Activated CD4-positive, alpha-beta T cell treated with anti-CD3 and anti-CD28 coated beads, Interleukin-2, amount 10 ng/mL, durations not matched to agents 24 days and 14 days (primary cell): ENCODE measurements around the gene CCSER1. TPM values are rescaled to one million over a fixed set of nuclear protein-coding genes. Genes with fewer than 3 reads are reported as not detected.

Source experiments
- DNase-seq: peaks from one replicate; pipeline ENCODE4 v3.0.0; 2022
- H3K27ac Mint-ChIP-seq: one replicate; pipeline ENCODE4 v1.8.0; 2022; ENCODE audit warnings: mild to moderate bottlenecking, mixed read lengths
- H3K27me3 Mint-ChIP-seq: one replicate; pipeline ENCODE4 v1.8.0; 2022; ENCODE audit warnings: mixed read lengths
- H3K36me3 Mint-ChIP-seq: one replicate; pipeline ENCODE4 v1.8.0; 2022; ENCODE audit warnings: low read depth, mild to moderate bottlenecking, mixed read lengths
- H3K4me1 Mint-ChIP-seq: one replicate; pipeline ENCODE4 v1.8.0; 2021; ENCODE audit warnings: mixed read lengths
- H3K4me3 Mint-ChIP-seq: one replicate; pipeline ENCODE4 v1.8.0; 2022; ENCODE audit warnings: mild to moderate bottlenecking, moderate library complexity, mixed read lengths
- H3K9me3 Mint-ChIP-seq: one replicate; pipeline ENCODE4 v1.8.0; 2021; ENCODE audit warnings: mixed read lengths
- intact Hi-C: fragments of 100-400 bp; cut with micrococcal nuclease; formaldehyde crosslinking; loops from one replicate; pipeline ENCODE4 v1.15.1; 2023
- total RNA-seq: library from RNA; stranded (reverse); gene quantifications from 2 replicates; pipeline ENCODE4 v1.2.3, GENCODE V29; 2022

Gene CCSER1
- not detected in 2 replicates for total RNA-seq

DNA sequence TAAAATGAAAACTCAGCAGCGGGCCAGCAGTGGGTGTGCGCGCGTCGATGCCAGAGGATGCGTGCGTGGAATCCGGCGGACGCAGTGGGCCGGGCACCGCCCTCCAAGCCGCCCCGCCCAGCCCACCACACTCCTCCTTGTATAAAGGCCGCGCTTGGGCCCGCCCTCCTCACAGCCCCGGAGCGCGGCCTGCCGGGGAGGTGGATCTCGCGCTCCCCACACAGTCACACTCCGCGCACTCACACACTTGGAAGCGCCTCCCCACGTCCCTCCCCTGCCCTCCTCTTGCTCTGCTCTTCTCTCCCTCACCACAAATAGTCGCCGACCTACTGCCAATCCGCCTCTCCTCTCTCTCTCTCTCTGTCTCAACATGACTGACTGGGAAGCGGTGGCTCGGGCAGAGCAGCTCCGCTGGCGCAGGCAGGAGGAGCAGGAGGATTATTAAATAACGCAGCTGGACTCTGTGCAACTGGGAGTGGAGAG is at the start of gene CCSER1:
TSS of gene CCSER1 (plus strand) at position 172 of the 483 bp plus-strand sequence.
- H3K4me3 Mint-ChIP-seq = peak within 1 kb of the TSS; percentile 88
- DNase-seq = peak; percentile 62
- peaks cover 9% of the 10 kb centered on the region for H3K4me1 Mint-ChIP-seq
- peaks cover 47% of the 10 kb centered on the region for H3K27me3 Mint-ChIP-seq
- H3K27ac Mint-ChIP-seq = no peak within 1 kb of the TSS
- H3K36me3 Mint-ChIP-seq = peaks cover 2% of the 10 kb centered on the region
- H3K9me3 Mint-ChIP-seq = no peaks in the 10 kb centered on the region
- intact Hi-C loops = no loop called here

DNA sequence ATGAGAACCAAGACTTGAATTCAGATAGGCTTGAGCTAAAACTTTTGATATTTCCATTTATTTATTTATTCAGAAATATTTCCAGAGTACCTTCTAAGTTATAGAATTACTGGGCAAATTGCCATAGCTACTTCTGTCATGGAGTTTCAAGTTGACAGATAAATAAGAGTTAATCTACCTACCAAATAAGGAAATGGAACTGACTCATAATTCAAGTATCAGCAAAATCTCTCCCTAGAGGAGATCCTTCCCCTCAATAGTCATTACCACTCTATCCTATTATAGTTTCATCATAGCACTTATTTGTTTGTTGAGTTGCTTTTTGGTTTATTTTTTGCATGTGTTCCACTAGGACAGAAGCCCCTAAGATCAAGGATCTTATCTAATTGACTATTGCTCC is 48.8 kb upstream of the CCSER1 start:
- no peak overlapping the region for H3K27ac Mint-ChIP-seq
- H3K27me3 Mint-ChIP-seq = peaks cover 3% of the 10 kb centered on the region
- intact Hi-C loops = no loop called here
- H3K4me1 Mint-ChIP-seq = no peaks in the 10 kb centered on the region
- DNase-seq = no peak
- no peaks in the 10 kb centered on the region for H3K9me3 Mint-ChIP-seq
- H3K36me3 Mint-ChIP-seq = no peaks in the 10 kb centered on the region
- no peak overlapping the region for H3K4me3 Mint-ChIP-seq

DNA sequence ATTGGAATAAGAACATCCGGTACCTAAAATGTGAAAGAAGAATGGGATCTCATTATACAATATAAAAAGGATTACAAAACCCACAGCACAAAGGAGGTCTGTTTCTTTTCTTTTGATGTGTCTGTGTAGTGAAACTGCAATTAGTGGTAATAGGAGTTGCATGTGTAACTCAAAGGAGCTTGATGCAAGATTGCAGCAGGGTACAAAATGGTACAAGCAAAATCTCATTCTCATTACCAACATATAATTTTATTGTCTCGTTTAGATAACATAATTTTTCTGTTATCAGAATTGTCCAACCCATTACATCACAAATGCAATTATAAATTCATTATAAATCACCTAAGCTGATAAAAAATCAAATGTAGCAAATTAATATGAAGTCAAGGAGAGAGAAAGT is 47.1 kb upstream of the CCSER1 start:
- peaks cover 2% of the 10 kb centered on the region for H3K27me3 Mint-ChIP-seq
- no peaks in the 10 kb centered on the region for H3K4me1 Mint-ChIP-seq
- no peak overlapping the region for H3K27ac Mint-ChIP-seq
- H3K9me3 Mint-ChIP-seq = no peaks in the 10 kb centered on the region
- DNase-seq = no peak
- intact Hi-C loops = no loop called here
- no peak overlapping the region for H3K4me3 Mint-ChIP-seq
- H3K36me3 Mint-ChIP-seq = no peaks in the 10 kb centered on the region

DNA sequence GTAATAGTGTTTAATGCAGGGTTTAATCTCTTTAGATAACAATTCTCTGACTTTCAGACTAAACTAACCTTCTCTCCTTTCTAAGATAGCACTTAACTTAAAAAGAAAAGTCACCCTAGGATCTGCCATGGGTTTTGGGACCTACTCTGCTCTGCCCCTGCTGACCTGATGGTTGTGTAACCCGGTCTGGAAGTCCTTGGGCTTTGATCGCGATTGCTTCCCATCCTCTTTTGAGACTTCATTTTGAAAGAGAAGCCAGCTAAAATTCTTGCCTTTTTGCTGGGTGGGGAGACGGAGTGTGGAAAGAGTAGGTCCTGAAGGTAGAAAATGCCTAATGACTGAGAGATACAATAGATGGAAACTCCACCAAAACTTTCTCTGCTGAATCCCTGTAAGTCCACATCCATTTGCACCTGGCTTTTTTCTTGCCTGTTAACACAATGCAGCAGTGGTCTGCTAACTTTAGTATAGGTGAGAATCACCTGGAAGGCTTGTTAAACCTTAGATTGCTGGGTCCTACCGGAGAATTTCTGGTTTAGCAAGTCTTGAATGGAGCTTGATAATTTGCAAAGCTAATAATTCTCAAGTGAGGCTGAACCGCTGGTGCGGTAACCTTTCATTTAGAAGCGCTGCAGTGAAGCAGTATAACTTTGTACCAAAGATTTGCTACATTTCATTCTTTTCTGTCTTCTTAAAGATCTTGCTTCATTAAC is 45.6 kb upstream of the CCSER1 start:
- intact Hi-C loops = no loop called here
- no peak for DNase-seq
- Mint-ChIP-seq H3K36me3 (no peaks in the 10 kb centered on the region), H3K4me3 (no peak overlapping the region), H3K4me1 (no peaks in the 10 kb centered on the region), H3K27ac (no peak overlapping the region), H3K9me3 (no peaks in the 10 kb centered on the region), H3K27me3 (peaks cover 1% of the 10 kb centered on the region)

DNA sequence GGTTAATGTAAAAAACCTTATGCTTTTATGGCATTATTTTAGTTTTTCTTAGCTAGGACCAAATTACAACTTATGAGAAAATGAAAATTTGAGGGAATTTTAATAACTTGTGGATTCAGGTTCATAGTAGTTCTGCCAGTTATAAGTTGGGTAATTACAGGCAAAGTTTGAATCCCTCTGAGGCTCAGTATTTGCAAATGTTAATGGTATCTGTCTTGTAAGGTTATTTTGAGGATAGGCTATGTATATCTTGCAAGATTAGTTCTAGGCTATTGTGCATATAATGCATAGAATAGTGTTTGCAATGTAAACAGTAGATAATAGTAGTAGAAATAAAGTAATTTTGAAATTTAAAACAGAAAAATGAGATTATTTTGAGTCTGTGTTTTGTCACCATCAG is 44.7 kb upstream of the CCSER1 start:
- DNase-seq = no peak
- H3K36me3 Mint-ChIP-seq = no peaks in the 10 kb centered on the region
- H3K27me3 Mint-ChIP-seq = no peaks in the 10 kb centered on the region
- no peaks in the 10 kb centered on the region for H3K4me1 Mint-ChIP-seq
- no peak overlapping the region for H3K4me3 Mint-ChIP-seq
- no peaks in the 10 kb centered on the region for H3K9me3 Mint-ChIP-seq
- intact Hi-C loops = no loop called here
- no peak overlapping the region for H3K27ac Mint-ChIP-seq

DNA sequence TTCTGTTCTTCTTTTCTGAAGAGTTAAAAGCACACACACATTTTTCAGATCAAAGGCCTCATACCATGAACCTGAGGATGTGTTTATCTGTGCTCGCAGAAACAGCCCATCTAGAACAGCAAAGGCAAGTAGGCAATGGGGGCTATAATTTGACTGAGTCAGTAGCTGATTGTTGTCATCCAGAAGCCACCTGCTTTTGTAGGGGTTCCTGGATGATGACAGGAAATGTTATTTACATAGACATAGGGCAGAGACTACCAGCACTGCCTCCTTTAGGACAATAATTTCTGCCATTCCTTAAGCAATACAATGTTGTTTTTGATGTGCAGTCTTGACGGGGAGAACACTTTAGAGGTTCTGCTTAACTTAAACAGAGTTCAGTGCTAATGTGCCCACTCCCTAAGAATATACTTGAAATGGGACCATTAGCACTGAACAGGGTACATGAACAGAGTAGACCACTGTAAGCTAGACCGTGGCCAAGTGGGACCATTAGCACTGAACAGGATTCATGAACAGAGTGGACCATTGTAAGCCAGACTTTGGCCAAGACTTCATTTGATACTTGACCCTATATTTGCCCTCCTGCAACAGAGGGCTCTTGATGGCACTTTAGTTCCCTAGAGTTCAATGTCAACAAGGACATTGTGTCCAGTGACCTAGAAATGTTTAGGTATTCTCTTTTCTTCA is 42.8 kb upstream of the CCSER1 start:
- Mint-ChIP-seq H3K36me3 (no peaks in the 10 kb centered on the region), H3K27ac (no peak overlapping the region), H3K4me3 (no peak overlapping the region), H3K9me3 (no peaks in the 10 kb centered on the region), H3K27me3 (no peaks in the 10 kb centered on the region), H3K4me1 (no peaks in the 10 kb centered on the region)
- intact Hi-C loops = no loop called here
- no peak for DNase-seq

DNA sequence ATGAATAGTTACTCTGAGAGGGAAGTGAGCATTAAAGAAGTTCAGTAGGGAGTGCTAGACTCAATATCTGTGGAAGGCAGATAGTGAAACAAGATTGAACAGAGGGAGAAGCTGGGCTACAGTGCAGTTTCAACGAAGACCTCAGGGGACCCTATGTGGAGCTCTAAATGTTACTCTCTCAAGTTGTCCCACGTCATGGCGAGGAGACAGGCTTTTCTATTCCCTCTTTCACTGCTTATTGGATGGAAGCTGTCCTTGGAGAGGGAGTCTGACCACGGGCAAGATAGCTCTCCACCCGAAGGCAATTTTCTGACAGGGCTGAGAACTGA is 42.3 kb upstream of the CCSER1 start:
- Mint-ChIP-seq H3K4me3 (no peak overlapping the region), H3K4me1 (no peaks in the 10 kb centered on the region), H3K27me3 (no peaks in the 10 kb centered on the region), H3K9me3 (no peaks in the 10 kb centered on the region), H3K27ac (no peak overlapping the region), H3K36me3 (no peaks in the 10 kb centered on the region)
- DNase-seq = no peak
- intact Hi-C loops = no loop called here

DNA sequence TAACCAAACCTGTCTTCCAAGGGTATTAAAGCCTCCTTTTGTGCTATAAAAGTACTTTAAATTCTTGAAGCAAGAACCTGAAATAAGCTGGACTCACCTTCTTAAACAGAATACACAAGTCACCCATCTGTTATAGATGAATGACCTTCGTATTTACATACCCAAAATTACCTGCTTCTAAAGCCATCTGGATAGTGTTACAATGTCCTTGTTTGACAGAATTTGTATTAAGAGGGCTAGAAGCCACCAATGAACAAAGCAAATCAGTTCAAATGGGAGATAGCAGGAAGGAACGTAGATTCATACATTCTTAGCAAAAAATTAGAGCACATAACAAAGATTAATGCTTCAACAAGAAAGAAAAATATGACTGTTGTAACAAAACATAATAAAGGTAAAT is 33.7 kb upstream of the CCSER1 start:
- Mint-ChIP-seq H3K9me3 (no peaks in the 10 kb centered on the region), H3K27ac (no peak overlapping the region), H3K4me1 (no peaks in the 10 kb centered on the region), H3K27me3 (no peaks in the 10 kb centered on the region), H3K4me3 (no peak overlapping the region), H3K36me3 (no peaks in the 10 kb centered on the region)
- DNase-seq = no peak
- intact Hi-C loops = no loop called here

DNA sequence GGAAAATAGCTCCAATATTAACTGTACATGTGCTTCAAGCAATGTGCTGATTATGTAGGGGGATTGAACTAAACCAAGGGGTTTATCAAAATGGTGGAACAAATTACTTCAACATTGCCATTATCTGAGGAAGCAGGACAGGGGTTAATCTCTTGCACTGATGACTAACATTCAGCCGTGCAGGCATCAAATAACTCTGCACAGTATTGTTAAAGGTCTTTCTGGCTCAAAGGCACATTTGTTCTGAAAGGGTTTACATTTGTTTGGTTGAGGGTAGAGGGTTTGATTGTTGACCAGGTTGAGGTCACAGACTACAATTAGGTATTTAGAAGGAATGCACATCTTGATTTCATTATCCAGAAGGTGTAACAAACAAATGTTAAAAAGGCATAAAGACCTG is 32.2 kb upstream of the CCSER1 start:
- Mint-ChIP-seq H3K9me3 (no peaks in the 10 kb centered on the region), H3K36me3 (no peaks in the 10 kb centered on the region), H3K27ac (no peak overlapping the region), H3K4me1 (no peaks in the 10 kb centered on the region), H3K4me3 (no peak overlapping the region), H3K27me3 (no peaks in the 10 kb centered on the region)
- DNase-seq = no peak
- intact Hi-C loops = no loop called here

DNA sequence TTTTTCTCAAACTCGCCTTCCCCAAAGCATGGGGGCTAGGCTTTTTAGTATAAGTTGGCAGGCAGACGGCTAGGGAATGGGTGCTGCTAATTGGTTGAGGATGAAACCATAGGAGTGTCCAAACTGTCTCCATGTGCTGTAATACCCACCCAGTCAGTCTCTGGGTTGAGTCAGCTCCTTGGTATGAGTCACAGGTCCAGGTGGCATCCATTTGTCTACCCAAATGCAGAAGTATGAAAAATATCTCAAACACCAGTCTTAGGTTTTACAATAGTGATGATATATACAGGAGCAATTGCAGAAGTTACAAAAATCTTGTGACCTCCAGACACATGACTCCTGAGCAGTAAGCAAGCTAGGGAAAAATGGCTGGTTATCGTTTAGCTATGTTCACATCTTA is 27.4 kb upstream of the CCSER1 start:
- Mint-ChIP-seq H3K36me3 (no peaks in the 10 kb centered on the region), H3K27ac (no peak overlapping the region), H3K27me3 (no peaks in the 10 kb centered on the region), H3K9me3 (no peaks in the 10 kb centered on the region), H3K4me3 (no peak overlapping the region), H3K4me1 (no peaks in the 10 kb centered on the region)
- intact Hi-C loops = no loop called here
- no peak for DNase-seq

DNA sequence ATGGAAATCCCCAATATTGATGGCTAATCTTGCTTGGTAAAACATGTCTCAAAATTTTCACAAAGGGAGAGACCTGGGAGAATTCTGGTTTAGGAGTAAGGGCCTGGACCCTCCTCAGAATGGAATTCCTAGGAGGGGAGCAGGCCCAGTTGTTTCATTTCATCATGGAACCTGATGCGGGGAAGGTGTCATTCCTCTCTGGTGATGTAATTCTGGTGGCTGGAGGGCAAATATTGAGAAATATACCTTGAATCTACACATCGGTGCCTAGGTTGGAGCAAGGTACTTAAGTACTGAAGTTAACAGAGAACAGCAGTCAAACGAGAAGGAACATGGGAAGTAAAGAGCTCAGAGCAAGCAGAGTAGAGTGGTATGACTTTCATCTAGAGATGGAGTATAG is 23.2 kb upstream of the CCSER1 start:
- no peaks in the 10 kb centered on the region for H3K27me3 Mint-ChIP-seq
- H3K27ac Mint-ChIP-seq = no peak overlapping the region
- no peak overlapping the region for H3K4me3 Mint-ChIP-seq
- no peaks in the 10 kb centered on the region for H3K4me1 Mint-ChIP-seq
- no peaks in the 10 kb centered on the region for H3K36me3 Mint-ChIP-seq
- intact Hi-C loops = no loop called here
- no peak for DNase-seq
- no peaks in the 10 kb centered on the region for H3K9me3 Mint-ChIP-seq

DNA sequence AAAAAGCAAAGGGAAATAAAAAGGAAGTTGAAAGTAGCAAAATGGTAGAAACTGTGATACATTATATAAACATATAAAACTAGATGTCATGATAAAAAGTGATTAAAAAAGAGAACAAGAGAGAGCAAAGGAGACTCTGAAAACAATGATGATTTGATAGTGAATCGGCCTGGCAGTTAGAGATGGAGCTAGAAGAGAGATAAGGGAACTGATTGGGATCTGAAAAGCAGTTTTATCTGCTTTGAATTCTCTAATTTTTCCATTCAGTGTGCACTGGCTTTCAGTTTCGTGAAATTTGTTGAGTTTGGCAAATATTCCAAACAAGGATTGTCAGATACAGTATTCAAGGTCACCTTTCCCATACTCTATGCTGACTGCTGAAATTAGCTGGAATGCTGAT is 21.9 kb upstream of the CCSER1 start:
- Mint-ChIP-seq H3K4me1 (no peaks in the 10 kb centered on the region), H3K4me3 (no peak overlapping the region)

DNA sequence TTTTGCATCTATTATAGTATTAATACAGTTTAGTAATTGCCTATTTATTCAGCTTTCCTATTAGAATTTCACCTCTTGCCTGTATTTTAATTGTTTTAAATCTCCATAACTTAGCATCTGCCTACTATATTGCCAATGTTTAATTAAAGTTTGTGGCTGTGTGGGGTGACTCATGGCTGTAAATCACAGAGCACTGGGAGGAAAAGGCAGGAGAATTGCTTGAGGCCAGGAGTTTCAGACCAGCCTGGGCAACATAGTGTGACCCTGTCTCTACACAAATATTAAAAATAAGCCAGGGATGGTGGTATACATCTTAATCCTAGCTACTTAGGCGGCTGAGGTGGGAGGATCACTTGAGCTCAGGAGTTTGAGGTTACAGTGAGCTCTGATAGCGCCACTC is 14.5 kb upstream of the CCSER1 start:
- Mint-ChIP-seq H3K27ac (no peak overlapping the region), H3K4me1 (no peaks in the 10 kb centered on the region), H3K36me3 (no peaks in the 10 kb centered on the region), H3K27me3 (no peaks in the 10 kb centered on the region), H3K4me3 (no peak overlapping the region), H3K9me3 (no peaks in the 10 kb centered on the region)
- intact Hi-C loops = no loop called here
- DNase-seq = no peak

More for the DNA sequence above, 21.9 kb upstream of the CCSER1 start:
- no peak for DNase-seq
- intact Hi-C loops = no loop called here
- Mint-ChIP-seq H3K9me3 (no peaks in the 10 kb centered on the region), H3K27ac (no peak overlapping the region), H3K36me3 (no peaks in the 10 kb centered on the region), H3K27me3 (no peaks in the 10 kb centered on the region)

DNA sequence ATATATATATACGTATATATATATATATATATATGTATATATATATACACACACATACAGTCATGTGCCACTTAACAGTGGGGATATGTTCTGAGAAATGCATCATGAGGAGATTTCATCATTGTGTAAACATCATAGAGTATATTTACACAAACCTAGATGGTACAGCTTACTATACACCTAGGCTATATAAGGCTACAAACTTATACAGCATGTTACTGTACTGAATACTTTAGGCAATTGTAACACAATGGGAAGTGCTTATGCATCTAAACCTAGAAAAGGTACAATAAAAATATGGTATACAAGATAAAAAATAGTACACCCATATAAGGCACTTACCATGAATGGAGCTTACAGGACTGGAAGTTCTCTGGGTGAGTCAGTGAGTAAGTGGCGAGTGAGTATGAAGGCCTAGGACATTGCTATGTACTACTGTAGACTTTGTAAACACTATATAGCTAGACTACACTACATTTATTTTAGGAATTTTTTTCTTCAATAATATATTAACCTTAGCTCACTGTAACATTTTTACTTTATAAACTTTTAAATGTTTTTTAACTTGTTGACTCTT is 13.2 kb upstream of the CCSER1 start:
- no peaks in the 10 kb centered on the region for H3K27me3 Mint-ChIP-seq
- H3K36me3 Mint-ChIP-seq = no peaks in the 10 kb centered on the region
- no peaks in the 10 kb centered on the region for H3K9me3 Mint-ChIP-seq
- H3K27ac Mint-ChIP-seq = no peak overlapping the region
- no peaks in the 10 kb centered on the region for H3K4me1 Mint-ChIP-seq
- intact Hi-C loops = no loop called here
- H3K4me3 Mint-ChIP-seq = no peak overlapping the region
- no peak for DNase-seq
